SH-SY5Y (cell line): ENCODE data around the gene KIF1A.

Source experiments
- GATA2 ChIP-seq: IDR thresholded peaks from 2 replicates; pipeline ENCODE4 v1.6.1; 2011; ENCODE audit warnings: mild to moderate bottlenecking, low read depth, low read length
- GATA3 ChIP-seq: IDR thresholded peaks from 2 replicates; pipeline ENCODE4 v1.6.1; 2011; ENCODE audit warnings: low read depth, mild to moderate bottlenecking, low read length, moderate library complexity

Gene KIF1A

GRCh38 chr2:240832921-240833494 is 13.0 kb upstream of the KIF1A start:
- no peak for TF ChIP-seq GATA2

GRCh38 chr2:240832205-240832727 is 12.2 kb upstream of the KIF1A start:
- no peak for TF ChIP-seq GATA2
- TF ChIP-seq GATA3, result no peak

GRCh38 chr2:240831594-240832204 is 11.7 kb upstream of the KIF1A start:
- TF ChIP-seq GATA3, result no peak
- no peak for TF ChIP-seq GATA2

- TF ChIP-seq GATA3 (no peak), GATA2 (no peak)
These were observed 5.5 kb upstream of the KIF1A start for GRCh38 chr2:240825476-240825875.

- TF ChIP-seq GATA2 (no peak), GATA3 (no peak)
These were observed 3.7 kb upstream of the KIF1A start for GRCh38 chr2:240823449-240824336.

GRCh38 chr2:240822280-240822847 is 2.3 kb upstream of the KIF1A start:
- no peak for TF ChIP-seq GATA3
- no peak for TF ChIP-seq GATA2

GRCh38 chr2:240821429-240821778 is 1.4 kb upstream of the KIF1A start:
- TF ChIP-seq GATA2 (no peak), GATA3 (no peak)

GRCh38 chr2:240820607-240821428 is 799 bp upstream of the KIF1A start:
- TF ChIP-seq GATA2, result no peak
- TF ChIP-seq GATA3, result no peak

- TF ChIP-seq GATA3, result no peak
- no peak for TF ChIP-seq GATA2
These were observed 727 bp downstream of the KIF1A start for GRCh38 chr2:240819126-240819857.

- TF ChIP-seq GATA3 (no peak), GATA2 (no peak)
These were observed 1.5 kb downstream of the KIF1A start for GRCh38 chr2:240818293-240819125.

- no peak for TF ChIP-seq GATA2
- TF ChIP-seq GATA3, result no peak
These were observed 2.3 kb downstream of the KIF1A start for GRCh38 chr2:240817496-240818292.
